ENCODE data around the gene TRAPPC5. TPM values are rescaled to one million over a fixed set of nuclear protein-coding genes. Genes with fewer than 3 reads are reported as not detected.

Gene TRAPPC5
- total RNA-seq = 10 to 100 TPM; 57.9 to 75.7 TPM

DNA sequence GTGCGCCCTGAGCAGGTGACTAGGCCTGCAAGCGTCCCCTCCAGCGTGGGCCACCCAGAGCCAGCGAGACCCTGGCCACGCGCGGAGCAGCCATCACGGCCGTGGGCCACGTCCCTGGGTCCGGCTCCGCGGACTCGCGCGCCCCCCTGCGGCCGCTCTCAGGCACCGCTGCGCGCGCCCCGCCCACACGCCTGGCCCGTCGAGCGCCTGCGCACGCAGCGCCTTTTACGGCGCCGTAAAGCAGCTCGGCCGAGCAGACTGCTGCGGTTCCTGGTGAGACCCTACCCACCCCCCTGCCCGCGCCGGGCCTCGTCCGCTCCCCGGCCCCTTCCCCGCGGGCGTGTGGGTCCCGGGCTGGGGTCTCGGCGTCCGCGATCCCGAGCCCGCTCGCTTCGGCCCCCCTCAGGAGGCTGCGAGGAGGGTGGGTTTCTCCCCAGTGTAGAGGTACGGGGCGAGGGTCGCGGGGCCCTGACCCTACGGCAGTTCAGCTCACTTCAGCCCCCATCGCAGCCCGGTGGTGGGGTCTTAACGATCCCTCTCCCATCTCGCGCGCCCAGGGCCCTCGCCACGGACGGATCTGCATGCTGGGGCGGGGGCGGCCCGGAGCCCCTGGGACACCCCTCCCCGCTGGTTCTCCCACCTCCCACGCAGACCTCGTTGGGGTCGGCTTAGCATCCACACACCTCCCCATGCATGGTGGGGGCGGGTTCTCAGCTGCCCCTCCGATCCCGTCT lies at the start of gene TRAPPC5:
TSS of gene TRAPPC5 (plus strand) at position 228 of the 734 bp plus-strand sequence. CDS start 1,421 bp downstream, outside the sequence.
- no peaks in the 10 kb centered on the region for H3K36me3 Mint-ChIP-seq
- peaks cover 21 to 23% of the 10 kb centered on the region in 2 donors for H3K27me3 Mint-ChIP-seq
- H3K4me3 Mint-ChIP-seq = peak within 1 kb of the TSS; percentile 87
- H3K9me3 Mint-ChIP-seq = no peaks in the 10 kb centered on the region
- peak within 1 kb of the TSS; percentile 75 to 79 for H3K27ac Mint-ChIP-seq
- ATAC-seq = peak; percentile 87 to 90
- H3K4me1 Mint-ChIP-seq (ENCODE audit: low read depth in 2 of 2) = peaks cover 12 to 39% of the 10 kb centered on the region in 2 donors
- peak; percentile 90 for DNase-seq (ENCODE audit: low spot score)

DNA sequence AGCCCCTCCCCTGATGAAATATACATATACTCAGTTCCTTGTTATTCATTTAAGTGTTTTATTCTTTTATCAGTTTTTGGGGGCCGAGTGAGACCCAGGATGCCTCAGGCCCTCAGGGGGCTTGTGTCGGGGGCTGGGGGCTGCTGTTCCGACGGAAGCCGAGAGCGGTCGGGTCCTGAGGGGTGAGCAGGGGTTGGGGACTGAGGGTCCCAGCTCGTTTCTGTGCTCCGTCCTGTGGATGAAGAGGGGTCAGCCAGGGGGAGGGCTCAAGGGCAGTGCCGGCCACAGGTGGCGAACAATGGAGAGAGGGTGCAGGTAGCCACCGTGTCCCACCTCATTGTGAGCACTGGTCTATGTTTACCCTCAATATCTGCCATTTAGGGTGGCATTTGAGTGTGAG lies 49.1 kb upstream of the TRAPPC5 start:
- H3K27ac Mint-ChIP-seq = no peak overlapping the region

DNA sequence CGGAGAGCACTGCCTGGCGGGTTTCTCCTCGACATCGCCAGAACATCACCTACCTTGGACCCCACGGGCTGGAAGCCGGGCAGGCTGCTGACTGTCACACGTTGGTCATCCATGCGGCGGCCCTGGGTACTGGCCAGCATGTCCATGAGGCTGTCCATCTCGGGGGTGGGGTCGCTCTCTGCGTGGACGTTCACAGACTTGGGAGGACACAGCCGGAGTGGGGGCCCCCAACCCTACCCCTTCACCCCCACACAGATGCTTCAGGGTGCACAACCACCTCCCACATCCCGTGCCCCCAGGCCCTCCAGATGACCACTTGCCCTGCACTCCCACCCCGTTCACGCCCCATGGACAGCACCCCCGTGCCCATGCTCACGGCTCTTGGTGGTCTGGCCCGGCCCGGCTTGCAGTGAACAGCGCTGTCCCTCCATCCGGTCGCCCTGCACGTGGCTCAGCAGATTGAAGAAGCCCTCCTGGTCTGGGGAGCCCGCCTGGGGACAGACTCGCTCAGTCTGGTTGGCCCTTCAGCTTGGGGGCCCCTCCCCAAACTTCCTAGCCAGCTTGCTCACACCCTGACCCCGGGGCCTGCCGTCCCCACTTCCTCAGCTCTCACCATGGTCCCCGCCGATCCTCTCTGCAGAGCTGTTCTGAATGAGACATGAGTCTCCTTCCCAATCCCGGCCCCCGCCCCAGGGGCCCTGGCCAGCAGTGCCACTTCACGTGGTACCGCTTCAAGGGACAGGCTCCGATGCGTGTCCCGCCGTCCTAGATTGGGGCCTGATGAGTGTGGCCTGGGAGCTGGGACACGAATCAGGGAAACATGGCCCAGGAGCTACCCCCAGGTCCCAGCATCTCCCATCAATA lies 48.1 kb upstream of the TRAPPC5 start:
- Mint-ChIP-seq H3K27ac (peak overlapping the region in 1 of 2 donors; percentile 28), H3K9me3 (no peaks in the 10 kb centered on the region), H3K4me3 (no peak overlapping the region), H3K4me1 (ENCODE audit: low read depth in 2 of 2) (peaks cover 36 to 46% of the 10 kb centered on the region in 2 donors), H3K36me3 (peaks cover 9% of the 10 kb centered on the region), H3K27me3 (no peaks in the 10 kb centered on the region)
- ATAC-seq (no peak), DNase-seq (ENCODE audit: low spot score) (no peak)

More for the DNA sequence above, 49.1 kb upstream of the TRAPPC5 start:
- Mint-ChIP-seq H3K36me3 (peaks cover 9% of the 10 kb centered on the region), H3K9me3 (no peaks in the 10 kb centered on the region), H3K4me3 (no peak overlapping the region), H3K27me3 (no peaks in the 10 kb centered on the region), H3K4me1 (ENCODE audit: low read depth in 2 of 2) (peaks cover 34 to 49% of the 10 kb centered on the region in 2 donors)
- no peak for ATAC-seq
- DNase-seq (ENCODE audit: low spot score) = no peak

- H3K9me3 Mint-ChIP-seq = no peaks in the 10 kb centered on the region
- ATAC-seq = no peak
- H3K27me3 Mint-ChIP-seq = no peaks in the 10 kb centered on the region
- H3K36me3 Mint-ChIP-seq = peaks cover 9% of the 10 kb centered on the region
- peak within 1 kb of the TSS in 1 of 2 donors; percentile 31 for H3K27ac Mint-ChIP-seq
- H3K4me3 Mint-ChIP-seq = no peak within 1 kb of the TSS
- peaks cover 36 to 40% of the 10 kb centered on the region in 2 donors for H3K4me1 Mint-ChIP-seq (ENCODE audit: low read depth in 2 of 2)
- no peak for DNase-seq (ENCODE audit: low spot score)
Measured at GRCh38 chr19:7633698-7634097, 46.9 kb upstream of the TRAPPC5 start, which contains the start of gene PCP2. TSS of gene PCP2 (minus strand) at chr19:7633719. CDS start at chr19:7633457, 262 bp downstream.

DNA sequence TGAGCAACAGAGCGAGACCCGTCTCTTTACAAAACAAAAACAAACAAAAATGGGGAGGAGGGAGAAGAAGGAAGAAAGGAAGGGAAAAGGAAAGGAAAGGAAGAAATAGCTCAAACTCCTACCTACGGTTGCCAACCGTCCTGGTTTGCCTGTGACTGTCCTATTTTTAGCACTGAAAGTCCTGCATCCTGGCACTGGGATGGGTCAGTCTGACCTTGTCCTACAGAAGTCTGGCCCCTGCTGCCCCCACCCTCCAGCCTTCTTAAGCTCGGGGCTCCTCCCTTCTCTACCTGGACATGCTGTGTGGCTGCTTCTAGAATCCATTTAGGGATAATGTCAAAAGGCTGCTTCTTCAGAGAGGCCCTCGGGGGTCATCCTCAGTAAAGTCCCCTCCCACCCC lies 45.0 kb upstream of the TRAPPC5 start:
- Mint-ChIP-seq H3K27ac (peak overlapping the region; percentile 78 to 88), H3K9me3 (peaks cover 6% of the 10 kb centered on the region), H3K4me1 (ENCODE audit: low read depth in 2 of 2) (peaks cover 26 to 37% of the 10 kb centered on the region in 2 donors), H3K27me3 (no peaks in the 10 kb centered on the region), H3K36me3 (peaks cover 9% of the 10 kb centered on the region), H3K4me3 (peak overlapping the region; percentile 84)
- DNase-seq (ENCODE audit: low spot score) (no peak), ATAC-seq (no peak)

- Mint-ChIP-seq H3K4me3 (peak overlapping the region; percentile 84), H3K27ac (peak overlapping the region; percentile 78 to 88), H3K9me3 (peaks cover 6% of the 10 kb centered on the region), H3K27me3 (no peaks in the 10 kb centered on the region), H3K4me1 (ENCODE audit: low read depth in 2 of 2) (peaks cover 22 to 33% of the 10 kb centered on the region in 2 donors), H3K36me3 (peaks cover 9% of the 10 kb centered on the region)
- DNase-seq (ENCODE audit: low spot score) (no peak), ATAC-seq (no peak)
Measured at GRCh38 chr19:7636317-7636690, 44.3 kb upstream of the TRAPPC5 start.

GRCh38 chr19:7636691-7637373 lies 43.8 kb upstream of the TRAPPC5 start, which contains the start of gene STXBP2:
TSS of gene STXBP2 (plus strand) at chr19:7637110. CDS start at chr19:7637150, 40 bp downstream.
- Mint-ChIP-seq H3K9me3 (peaks cover 6% of the 10 kb centered on the region), H3K27ac (peak within 1 kb of the TSS; percentile 78 to 88), H3K4me3 (peak within 1 kb of the TSS; percentile 84), H3K27me3 (no peaks in the 10 kb centered on the region), H3K4me1 (ENCODE audit: low read depth in 2 of 2) (peaks cover 22 to 33% of the 10 kb centered on the region in 2 donors), H3K36me3 (peaks cover 9% of the 10 kb centered on the region)
- ATAC-seq (peak; percentile 96 to 97), DNase-seq (ENCODE audit: low spot score) (peak; percentile 89)

GRCh38 chr19:7637374-7638256 lies 43.0 kb upstream of the TRAPPC5 start:
- H3K27ac Mint-ChIP-seq = peak overlapping the region; percentile 78 to 88
- no peaks in the 10 kb centered on the region for H3K27me3 Mint-ChIP-seq
- H3K4me3 Mint-ChIP-seq = peak overlapping the region; percentile 84
- peaks cover 22 to 33% of the 10 kb centered on the region in 2 donors for H3K4me1 Mint-ChIP-seq (ENCODE audit: low read depth in 2 of 2)
- peaks cover 9% of the 10 kb centered on the region for H3K36me3 Mint-ChIP-seq
- ATAC-seq (peak; percentile 61 to 65), DNase-seq (ENCODE audit: low spot score) (no peak)
- H3K9me3 Mint-ChIP-seq = peaks cover 6% of the 10 kb centered on the region

GRCh38 chr19:7638802-7639465 lies 41.7 kb upstream of the TRAPPC5 start:
- Mint-ChIP-seq H3K36me3 (peaks cover 9% of the 10 kb centered on the region), H3K9me3 (peaks cover 6% of the 10 kb centered on the region), H3K27me3 (no peaks in the 10 kb centered on the region), H3K27ac (no peak overlapping the region), H3K4me1 (ENCODE audit: low read depth in 2 of 2) (peaks cover 22 to 33% of the 10 kb centered on the region in 2 donors), H3K4me3 (peak overlapping the region; percentile 51)
- ATAC-seq = no peak
- no peak for DNase-seq (ENCODE audit: low spot score)

GRCh38 chr19:7639863-7640348 lies 40.7 kb upstream of the TRAPPC5 start:
- Mint-ChIP-seq H3K9me3 (peaks cover 6% of the 10 kb centered on the region), H3K36me3 (peaks cover 9% of the 10 kb centered on the region), H3K27me3 (no peaks in the 10 kb centered on the region), H3K4me1 (ENCODE audit: low read depth in 2 of 2) (peaks cover 22 to 29% of the 10 kb centered on the region in 2 donors), H3K4me3 (peak overlapping the region; percentile 32), H3K27ac (no peak overlapping the region)
- ATAC-seq = no peak
- DNase-seq (ENCODE audit: low spot score) = no peak

DNA sequence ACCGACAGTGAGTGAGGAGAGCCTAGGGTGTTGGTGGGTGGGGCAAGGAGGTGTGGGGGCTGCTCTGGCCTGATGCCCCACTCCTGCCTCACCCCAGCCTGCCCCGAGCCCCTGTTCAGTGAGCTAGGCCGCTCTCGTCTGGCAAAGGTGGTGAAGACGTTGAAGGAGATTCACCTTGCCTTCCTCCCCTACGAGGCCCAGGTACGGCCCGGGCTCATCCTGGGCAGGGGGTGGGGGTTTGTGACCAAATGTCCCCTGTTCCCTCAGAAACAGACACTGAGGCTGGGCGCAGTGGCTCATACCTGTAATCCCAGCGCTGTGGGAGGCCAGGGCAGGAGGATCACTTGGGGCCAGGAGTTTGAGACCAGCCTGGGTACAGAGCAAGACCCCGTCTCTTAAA lies 39.8 kb upstream of the TRAPPC5 start:
- peaks cover 22 to 30% of the 10 kb centered on the region in 2 donors for H3K4me1 Mint-ChIP-seq (ENCODE audit: low read depth in 2 of 2)
- peaks cover 6% of the 10 kb centered on the region for H3K9me3 Mint-ChIP-seq
- peaks cover 9% of the 10 kb centered on the region for H3K36me3 Mint-ChIP-seq
- no peak for ATAC-seq
- H3K4me3 Mint-ChIP-seq = no peak overlapping the region
- H3K27me3 Mint-ChIP-seq = no peaks in the 10 kb centered on the region
- H3K27ac Mint-ChIP-seq = no peak overlapping the region
- DNase-seq (ENCODE audit: low spot score) = no peak

Measured in natural killer cell treated with Interleukin-12 subunit alpha and Interleukin-12 subunit beta and Interleukin-15 and Interleukin-18, amount 100 ng/mL, for 72 hours (primary cell).